ENCODE data around the gene ABTB2. TPM values are rescaled to one million over a fixed set of nuclear protein-coding genes. Genes with fewer than 3 reads are reported as not detected.
A peak's percentile ranks its signal among the peaks of the same experiment; 100 is the strongest.

The ABTB2 gene
- total RNA-seq, 4 donors from 2014 or later = 3.4 to 6.2 (median 4.2) TPM

- no peak for TF ChIP-seq CTCF (IDR thresholded peaks at IDR 0.05)
- ATAC-seq (ENCODE audit: low FRiP score) (no peak), DNase-seq (ENCODE audit: low spot score) (no peak)
Observed at GRCh38 chr11:34175284-34176019, 182.4 kb downstream of the ABTB2 start.

- peak; percentile 66 for DNase-seq (ENCODE audit: low spot score)
- peak; percentile 95 for ATAC-seq (ENCODE audit: low FRiP score)
- peak in 1 of 3 donors; percentile 87 for TF ChIP-seq CTCF (IDR thresholded peaks at IDR 0.05)
Observed at GRCh38 chr11:34174412-34175041, 183.3 kb downstream of the ABTB2 start.

- ATAC-seq (ENCODE audit: low FRiP score) (no peak), DNase-seq (ENCODE audit: low spot score) (no peak)
- no peak for TF ChIP-seq CTCF (IDR thresholded peaks at IDR 0.05)
Observed at GRCh38 chr11:34173050-34173449, 184.8 kb downstream of the ABTB2 start.

GRCh38 chr11:34169686-34170085, 188.1 kb downstream of the ABTB2 start:
- ATAC-seq (ENCODE audit: low FRiP score) = no peak
- TF ChIP-seq CTCF (IDR thresholded peaks at IDR 0.05) = no peak
- DNase-seq (ENCODE audit: low spot score) = no peak

GRCh38 chr11:34168642-34169420, 189.0 kb downstream of the ABTB2 start:
- ATAC-seq (ENCODE audit: low FRiP score) = no peak
- TF ChIP-seq CTCF (IDR thresholded peaks at IDR 0.05) = no peak
- DNase-seq (ENCODE audit: low spot score) = no peak

GRCh38 chr11:34167961-34168360, 189.8 kb downstream of the ABTB2 start:
- DNase-seq (ENCODE audit: low spot score) (no peak), ATAC-seq (ENCODE audit: low FRiP score) (no peak)
- no peak for TF ChIP-seq CTCF (IDR thresholded peaks at IDR 0.05)
